Measurements from ENCODE around the gene KRT80.

GRCh38 chr12:52155048-52155868, 36.6 kb downstream of the KRT80 start:
- TF ChIP-seq CTCF (IDR thresholded peaks at IDR 0.05) (no peak), POLR2AphosphoS5 (IDR thresholded peaks at IDR 0.05; ENCODE audit: low read depth, low read length) (no peak), REST (IDR thresholded peaks at IDR 0.05; ENCODE audit: insufficient read depth in 1 of 2, low read depth in 2 of 2, low read length in 1 of 2) (no peak), SIN3A (IDR thresholded peaks at IDR 0.05; ENCODE audit: borderline replicate concordance, insufficient read depth, low read depth, low read length) (no peak), TCF7L2 (IDR thresholded peaks at IDR 0.05; ENCODE audit: low read depth, low read length) (no peak)

All from Panc1 (cell line).